LNCAP (cell line): ENCODE measurements around the gene XXYLT1.

ENCODE experiments used
- TF ChIP-seq, protein P1 (sequence below): fragments of 450-650 bp; IDR thresholded peaks from 2 replicates; pipeline ENCODE4 v1.5.1; 2017; ENCODE audit warnings: mild to moderate bottlenecking

The XXYLT1 gene

DNA sequence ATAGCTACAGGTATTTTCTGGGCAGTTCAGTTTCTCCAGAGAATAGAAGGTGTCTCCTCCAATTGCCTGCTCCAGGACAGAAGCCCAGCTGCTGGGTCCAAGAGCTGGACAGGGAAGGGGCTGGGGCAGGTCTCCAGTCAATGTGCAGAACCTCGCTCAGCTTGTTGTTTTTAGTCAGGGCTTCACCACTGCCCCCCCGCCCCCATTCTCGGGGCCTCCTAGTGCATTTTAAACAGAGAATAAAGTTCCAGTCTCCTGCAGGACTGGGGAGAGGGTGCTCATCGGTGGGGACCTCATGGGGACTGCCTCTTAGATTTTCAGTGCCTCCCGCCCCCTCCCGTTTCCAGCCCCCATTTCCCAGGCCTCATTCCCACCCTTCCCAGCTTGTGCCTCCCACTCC, 216.6 kb downstream of the XXYLT1 start:
- TF ChIP-seq, protein P1, sequence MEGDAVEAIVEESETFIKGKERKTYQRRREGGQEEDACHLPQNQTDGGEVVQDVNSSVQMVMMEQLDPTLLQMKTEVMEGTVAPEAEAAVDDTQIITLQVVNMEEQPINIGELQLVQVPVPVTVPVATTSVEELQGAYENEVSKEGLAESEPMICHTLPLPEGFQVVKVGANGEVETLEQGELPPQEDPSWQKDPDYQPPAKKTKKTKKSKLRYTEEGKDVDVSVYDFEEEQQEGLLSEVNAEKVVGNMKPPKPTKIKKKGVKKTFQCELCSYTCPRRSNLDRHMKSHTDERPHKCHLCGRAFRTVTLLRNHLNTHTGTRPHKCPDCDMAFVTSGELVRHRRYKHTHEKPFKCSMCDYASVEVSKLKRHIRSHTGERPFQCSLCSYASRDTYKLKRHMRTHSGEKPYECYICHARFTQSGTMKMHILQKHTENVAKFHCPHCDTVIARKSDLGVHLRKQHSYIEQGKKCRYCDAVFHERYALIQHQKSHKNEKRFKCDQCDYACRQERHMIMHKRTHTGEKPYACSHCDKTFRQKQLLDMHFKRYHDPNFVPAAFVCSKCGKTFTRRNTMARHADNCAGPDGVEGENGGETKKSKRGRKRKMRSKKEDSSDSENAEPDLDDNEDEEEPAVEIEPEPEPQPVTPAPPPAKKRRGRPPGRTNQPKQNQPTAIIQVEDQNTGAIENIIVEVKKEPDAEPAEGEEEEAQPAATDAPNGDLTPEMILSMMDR: no peak

DNA sequence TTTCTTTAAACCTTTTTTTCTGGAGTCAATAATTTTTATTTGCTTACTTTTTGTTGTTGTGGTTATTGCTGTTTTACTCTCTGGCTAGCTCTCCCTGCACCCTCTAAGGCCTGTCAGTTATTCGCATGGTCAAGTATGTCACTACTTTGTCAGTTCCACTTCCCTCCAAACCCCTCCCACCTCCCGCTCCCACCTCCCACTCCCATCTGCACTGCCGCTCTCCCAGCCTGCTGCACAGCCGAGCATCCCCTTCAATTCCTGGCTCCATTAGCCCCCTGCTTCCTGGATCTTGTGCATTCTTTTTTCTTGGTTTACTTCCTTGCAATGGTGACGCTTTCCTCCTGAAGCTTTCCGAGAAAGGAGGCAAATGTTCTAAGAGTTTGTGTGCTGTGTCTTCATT, 218.0 kb downstream of the XXYLT1 start:
- TF ChIP-seq, protein P1: no peak

DNA sequence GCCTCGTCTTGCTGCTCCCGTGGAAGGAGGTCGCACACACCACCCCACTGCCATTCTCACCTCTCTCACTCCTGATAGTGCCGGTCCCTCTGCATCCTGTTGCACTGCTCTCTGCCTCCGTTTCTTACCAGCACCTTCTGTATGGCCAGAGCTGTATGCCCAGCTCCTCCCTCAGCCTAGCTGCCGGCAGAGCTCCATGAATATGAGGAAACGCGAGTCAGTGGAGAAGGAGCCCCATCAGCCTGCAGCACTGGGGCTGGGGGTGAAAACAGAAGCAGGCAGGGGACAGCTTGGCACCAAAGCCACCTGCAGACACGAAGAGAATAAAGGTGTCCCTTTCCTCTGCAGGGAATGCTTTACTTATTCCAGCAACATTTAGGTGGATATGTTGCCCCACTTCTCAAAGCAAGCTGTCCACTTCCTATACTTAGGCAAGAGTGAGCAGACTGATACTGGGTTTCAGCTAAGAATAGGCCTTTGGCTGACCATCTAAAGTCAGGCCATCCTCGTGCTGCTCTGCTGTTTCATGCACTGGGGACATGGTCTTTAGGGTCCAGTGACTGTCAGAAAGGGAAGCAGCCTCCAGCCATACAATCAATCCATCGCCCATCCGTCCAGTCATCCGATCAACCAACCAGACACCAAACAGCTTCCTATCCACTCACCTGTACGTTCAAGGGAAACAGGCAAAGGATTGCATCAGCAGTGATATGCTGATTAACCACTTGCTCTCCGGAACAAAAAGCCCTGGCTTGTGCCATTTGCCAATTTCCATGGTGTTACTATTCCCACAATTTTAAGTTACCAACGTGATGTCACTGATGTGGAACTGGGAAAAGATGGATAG, 222.7 kb downstream of the XXYLT1 start:
- TF ChIP-seq, protein P1: no peak

DNA sequence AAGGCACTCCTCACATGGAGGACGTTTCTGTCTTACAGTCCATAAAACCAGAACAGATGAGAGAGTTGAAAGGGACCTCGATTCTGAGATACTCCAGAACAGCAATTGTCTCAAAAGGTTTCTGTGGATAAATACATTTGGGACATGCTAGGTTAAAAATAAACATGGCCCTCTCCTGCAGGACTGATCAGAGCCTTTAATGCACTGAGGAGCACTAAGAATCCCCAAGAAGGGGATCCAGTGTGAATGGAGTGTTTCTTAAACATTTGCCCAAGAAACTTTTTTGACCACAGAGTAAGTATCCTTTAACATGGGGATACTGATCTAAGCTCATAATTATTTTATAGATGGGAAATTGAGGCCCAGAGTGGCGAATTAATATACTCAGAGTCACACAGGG, 223.4 kb downstream of the XXYLT1 start:
- TF ChIP-seq, protein P1: no peak

DNA sequence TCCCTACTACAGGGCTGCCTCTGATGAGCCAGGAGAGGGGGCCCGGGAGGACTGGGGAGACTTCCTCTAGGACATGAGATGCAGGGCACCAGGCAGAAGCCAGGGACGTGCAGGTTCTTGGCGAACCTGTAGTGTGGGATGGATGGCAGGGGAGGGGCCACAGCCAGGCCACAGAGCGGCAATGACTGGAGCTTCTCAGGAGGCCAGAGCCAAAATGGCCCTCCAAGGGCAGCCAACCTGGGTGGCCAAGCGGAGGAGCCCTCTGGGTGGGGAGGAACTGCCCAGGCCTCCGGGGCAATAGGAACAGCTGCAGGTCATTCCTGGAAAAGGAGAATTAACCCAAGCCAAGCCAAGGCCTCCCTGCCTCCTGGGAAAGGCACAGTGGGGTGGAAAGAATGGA, 224.5 kb downstream of the XXYLT1 start:
- TF ChIP-seq, protein P1: no peak

DNA sequence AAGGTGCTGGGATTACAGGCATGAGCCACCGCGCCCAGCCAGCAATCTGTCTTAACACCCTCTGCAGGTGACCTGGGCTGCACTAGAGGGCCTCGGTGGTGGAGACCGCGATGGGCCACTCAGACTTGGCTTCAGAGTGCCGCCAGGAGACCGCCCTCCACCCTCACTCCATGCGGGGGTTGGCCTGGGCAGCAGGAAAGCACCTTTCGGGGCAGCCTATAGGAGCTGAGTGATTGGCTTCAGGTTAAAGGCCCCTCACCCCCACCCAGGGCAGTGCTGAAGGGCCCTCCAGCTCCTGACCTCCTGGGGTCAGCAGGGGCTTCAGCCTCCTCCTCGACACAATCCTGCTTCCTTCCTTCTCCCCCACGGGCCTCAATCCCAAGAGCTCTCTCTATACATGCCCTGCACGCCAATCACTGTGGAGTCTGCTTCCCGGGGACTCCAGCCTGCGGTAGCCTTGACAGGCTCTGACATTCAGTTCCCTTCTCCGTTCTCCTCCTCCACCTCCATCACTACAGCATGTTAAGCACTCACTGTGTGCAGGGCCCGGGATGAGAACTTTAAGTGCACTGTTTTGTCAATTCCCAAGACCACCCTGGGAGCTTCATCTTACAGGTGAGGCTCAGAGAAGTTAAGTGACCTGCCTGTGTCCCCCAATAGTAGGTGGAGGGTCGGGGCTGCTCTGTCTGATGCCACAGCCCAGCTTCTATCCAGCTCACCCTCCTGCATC, 225.3 kb downstream of the XXYLT1 start:
- TF ChIP-seq, protein P1: no peak

DNA sequence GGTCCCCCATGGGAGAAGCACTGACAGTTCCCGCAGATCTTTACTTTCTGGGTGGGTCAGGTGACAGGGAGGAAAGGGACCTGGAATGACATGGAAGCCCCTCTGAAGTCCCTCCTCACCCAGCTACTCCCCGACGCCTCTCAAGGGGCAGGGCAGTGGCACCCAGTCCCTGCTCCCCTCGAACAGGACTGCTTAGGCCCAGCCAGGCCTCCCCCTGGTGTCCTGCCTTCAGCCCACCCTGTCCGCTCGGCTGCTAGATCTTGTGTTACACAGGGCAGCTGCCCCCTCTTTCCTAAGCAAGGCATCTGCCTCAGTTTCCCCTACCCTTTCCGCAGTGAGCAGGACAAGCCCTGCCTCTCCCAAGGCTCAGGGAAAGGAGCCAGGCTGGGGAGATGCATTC, 226.5 kb downstream of the XXYLT1 start:
- TF ChIP-seq, protein P1: no peak
